ENCODE results near the gene MSX2.

The MSX2 gene

DNA sequence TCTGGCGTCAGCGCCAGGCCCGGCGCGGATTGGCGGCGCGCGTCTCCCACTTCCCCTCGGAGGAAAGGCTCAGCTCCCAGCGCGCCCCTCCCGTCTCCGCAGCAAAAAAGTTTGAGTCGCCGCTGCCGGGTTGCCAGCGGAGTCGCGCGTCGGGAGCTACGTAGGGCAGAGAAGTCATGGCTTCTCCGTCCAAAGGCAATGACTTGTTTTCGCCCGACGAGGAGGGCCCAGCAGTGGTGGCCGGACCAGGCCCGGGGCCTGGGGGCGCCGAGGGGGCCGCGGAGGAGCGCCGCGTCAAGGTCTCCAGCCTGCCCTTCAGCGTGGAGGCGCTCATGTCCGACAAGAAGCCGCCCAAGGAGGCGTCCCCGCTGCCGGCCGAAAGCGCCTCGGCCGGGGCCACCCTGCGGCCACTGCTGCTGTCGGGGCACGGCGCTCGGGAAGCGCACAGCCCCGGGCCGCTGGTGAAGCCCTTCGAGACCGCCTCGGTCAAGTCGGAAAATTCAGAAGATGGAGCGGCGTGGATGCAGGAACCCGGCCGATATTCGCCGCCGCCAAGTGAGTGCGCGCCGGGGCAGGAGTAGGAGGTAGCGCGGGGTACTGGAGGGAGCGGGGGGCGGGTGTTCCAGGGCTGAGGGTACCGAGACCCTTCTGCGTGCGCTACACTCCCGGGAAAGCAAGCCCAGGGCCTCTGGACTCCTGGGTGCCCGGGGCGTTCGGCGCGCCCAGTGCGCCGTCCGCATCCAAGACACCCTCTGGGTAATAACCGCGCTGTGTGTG lies at the start of gene MSX2:
TSS of gene MSX2 (plus strand) at position 99 of the 777 bp plus-strand sequence. CDS start at position 177, 78 bp downstream.
- Mint-ChIP-seq H3K27me3 (peaks cover 64% of the 10 kb centered on the region), H3K4me1 (peaks cover 8% of the 10 kb centered on the region), H3K4me3 (peak within 1 kb of the TSS; percentile 65), H3K9me3 (no peaks in the 10 kb centered on the region), H3K27ac (no peak within 1 kb of the TSS), H3K36me3 (no peaks in the 10 kb centered on the region)

DNA sequence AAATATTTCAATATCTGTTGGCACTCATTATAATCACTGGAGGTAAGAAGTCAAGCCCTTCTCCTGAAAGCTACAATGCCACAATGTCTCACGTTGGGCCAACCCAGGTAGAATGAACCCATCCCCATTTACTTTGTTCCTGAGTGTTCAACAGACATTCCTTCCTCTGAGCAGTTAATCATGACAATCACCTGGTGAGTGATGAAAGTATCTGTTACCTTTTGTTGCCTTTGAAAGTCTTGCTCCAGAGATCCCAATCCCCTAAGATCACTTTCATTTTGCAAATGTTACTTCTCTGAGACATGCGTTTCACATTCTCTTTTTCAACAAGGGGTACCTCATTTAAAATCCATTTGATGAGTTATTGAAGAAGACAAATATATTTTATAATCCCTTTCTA lies 49.3 kb upstream of the MSX2 start:
- Mint-ChIP-seq H3K4me1 (no peaks in the 10 kb centered on the region), H3K9me3 (peaks cover 12% of the 10 kb centered on the region), H3K27me3 (peaks cover 4% of the 10 kb centered on the region), H3K4me3 (no peak overlapping the region), H3K36me3 (no peaks in the 10 kb centered on the region), H3K27ac (no peak overlapping the region)

DNA sequence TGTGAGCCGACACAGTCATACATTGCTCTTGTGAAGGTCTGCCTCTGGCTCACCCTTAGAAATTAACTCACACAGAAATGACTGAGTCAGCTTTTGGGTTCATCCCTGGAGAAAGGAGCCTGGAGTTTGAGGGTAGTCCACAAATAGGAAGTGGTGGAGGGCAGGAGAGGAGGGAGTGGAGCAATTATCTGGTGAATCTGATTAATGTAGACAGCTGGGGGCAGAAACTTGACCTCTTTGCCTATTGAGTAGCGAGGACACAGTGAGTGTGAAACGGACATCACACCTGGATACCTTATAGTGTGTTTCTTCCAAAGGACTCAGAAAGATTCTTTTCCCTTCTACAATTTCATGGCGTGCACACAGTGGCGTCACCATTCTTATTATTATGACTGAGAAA lies 48.5 kb upstream of the MSX2 start:
- no peaks in the 10 kb centered on the region for H3K36me3 Mint-ChIP-seq
- H3K4me3 Mint-ChIP-seq = no peak overlapping the region
- H3K9me3 Mint-ChIP-seq = peaks cover 15% of the 10 kb centered on the region
- H3K27ac Mint-ChIP-seq = no peak overlapping the region
- H3K27me3 Mint-ChIP-seq = peaks cover 4% of the 10 kb centered on the region
- H3K4me1 Mint-ChIP-seq = no peaks in the 10 kb centered on the region

DNA sequence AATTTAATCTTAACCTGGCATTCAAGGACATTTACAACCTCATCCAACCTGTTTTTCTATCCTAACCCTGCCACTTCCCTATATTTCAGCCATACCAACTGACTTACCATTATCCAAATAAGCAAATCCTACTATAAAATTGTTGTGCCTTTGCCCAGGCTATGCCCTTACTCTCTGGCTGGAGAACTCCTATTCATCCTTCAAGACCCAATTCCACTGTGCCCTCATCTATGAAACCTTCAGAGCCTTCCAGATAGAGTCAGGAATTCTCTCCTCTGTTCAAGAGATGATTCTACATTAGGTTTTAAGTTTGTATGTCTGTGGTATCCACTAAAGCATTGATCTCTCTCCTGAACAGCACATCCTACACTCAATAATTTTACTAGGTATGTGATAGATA lies 46.3 kb upstream of the MSX2 start:
- Mint-ChIP-seq H3K9me3 (peaks cover 15% of the 10 kb centered on the region), H3K36me3 (no peaks in the 10 kb centered on the region), H3K4me3 (no peak overlapping the region)

DNA sequence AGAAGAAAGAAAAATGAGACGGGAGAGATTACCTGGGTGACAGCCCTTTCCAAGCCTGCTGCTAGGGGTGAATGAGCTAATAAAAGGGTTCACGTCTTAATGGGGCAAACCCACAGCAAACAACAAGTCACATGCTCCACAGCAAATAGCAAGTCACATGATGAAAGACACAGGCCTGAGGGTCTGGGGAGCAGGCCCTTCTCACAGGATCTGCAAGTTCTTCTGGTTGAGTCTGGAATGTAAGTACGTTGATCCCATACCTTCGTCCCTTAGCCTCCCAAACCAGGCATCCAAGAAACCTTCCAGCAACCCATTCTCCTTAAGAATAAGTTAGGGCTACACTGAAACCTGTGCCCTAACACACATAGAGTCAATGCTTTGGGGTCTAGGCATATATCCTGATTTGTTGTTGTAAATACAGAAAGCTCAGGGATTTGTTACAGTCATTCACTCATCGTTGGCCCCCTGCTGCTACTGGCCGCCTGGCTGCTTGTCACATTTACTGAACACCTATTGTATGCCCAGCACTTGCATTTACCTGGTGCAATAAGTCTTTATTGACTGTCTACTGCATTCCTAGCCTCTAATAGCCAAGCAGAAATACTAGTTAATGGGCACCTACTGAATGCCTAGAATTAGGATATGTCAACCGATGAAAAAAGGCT lies 43.3 kb upstream of the MSX2 start:
- H3K27ac Mint-ChIP-seq = no peak overlapping the region

More for the DNA sequence above, 46.3 kb upstream of the MSX2 start:
- Mint-ChIP-seq H3K27me3 (no peaks in the 10 kb centered on the region), H3K27ac (no peak overlapping the region), H3K4me1 (no peaks in the 10 kb centered on the region)

DNA sequence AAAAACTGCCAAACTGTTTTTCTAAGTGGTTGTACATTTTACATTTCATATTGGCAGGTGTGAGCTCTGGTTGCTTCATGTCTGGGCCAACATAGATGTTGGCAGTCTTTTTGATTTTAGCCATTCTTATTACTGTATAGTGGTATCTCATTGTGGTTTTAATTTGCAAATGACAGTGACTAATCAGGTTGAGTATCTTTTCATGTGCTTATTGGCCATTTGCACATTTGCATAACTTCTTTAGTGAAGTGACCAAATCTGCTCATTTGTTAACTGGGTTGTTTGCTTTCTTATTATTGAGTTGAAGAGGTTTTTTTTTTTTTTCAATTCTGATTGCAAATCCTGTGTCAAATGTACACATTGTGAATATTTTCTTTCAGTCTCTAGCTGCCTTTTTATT lies 36.9 kb upstream of the MSX2 start:
- H3K27me3 Mint-ChIP-seq = peaks cover 33% of the 10 kb centered on the region
- H3K4me1 Mint-ChIP-seq = peaks cover 3% of the 10 kb centered on the region
- H3K4me3 Mint-ChIP-seq = no peak overlapping the region
- no peaks in the 10 kb centered on the region for H3K36me3 Mint-ChIP-seq
- H3K9me3 Mint-ChIP-seq = no peaks in the 10 kb centered on the region
- H3K27ac Mint-ChIP-seq = no peak overlapping the region

More for the DNA sequence above, 43.3 kb upstream of the MSX2 start:
- no peaks in the 10 kb centered on the region for H3K4me1 Mint-ChIP-seq
- peaks cover 10% of the 10 kb centered on the region for H3K9me3 Mint-ChIP-seq
- no peak overlapping the region for H3K4me3 Mint-ChIP-seq
- no peaks in the 10 kb centered on the region for H3K36me3 Mint-ChIP-seq
- H3K27me3 Mint-ChIP-seq = peaks cover 2% of the 10 kb centered on the region

DNA sequence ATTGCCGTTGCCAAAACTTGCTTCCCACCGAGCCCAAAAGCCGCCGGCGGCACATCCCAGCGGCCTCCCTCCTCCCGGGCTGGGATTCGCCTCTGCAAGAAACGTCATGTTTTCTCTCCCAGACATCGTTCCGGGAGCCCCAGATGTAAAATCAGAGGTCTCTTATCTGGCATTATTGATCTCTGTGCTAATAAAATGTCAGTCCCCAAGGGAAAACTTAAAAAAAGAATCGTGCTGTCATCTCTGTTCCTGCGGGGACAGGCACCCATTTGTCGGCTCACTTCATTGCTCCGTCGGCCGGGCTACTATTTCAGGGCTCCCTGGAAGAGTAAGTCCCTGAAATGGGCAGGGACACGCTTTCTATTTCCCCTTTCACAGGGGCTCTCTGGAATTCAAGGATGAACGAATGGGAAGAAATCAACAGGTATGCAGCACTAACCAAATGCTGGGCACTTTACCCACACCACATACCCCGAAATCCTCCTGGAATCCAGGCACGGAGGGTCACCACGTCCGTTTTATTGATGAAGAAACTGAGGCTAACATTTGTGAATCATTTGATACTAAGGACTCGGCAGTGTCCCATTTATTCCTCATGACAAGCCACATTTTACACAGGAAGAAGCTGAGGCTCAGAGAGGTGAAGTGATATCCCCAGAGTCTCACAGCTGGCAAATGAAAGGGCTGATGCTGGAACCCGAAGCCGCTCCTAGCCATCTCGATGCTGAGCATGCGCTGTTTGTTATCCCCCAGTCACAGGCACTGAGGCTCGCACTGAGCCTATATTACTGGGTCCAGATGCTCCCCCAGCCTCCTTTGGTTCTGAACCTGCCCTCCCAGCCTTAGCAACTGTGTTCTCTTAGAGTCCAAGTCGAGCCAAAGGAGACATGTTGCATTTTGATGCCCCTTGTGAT lies 35.7 kb upstream of the MSX2 start:
- no peak overlapping the region for H3K27ac Mint-ChIP-seq
- no peaks in the 10 kb centered on the region for H3K36me3 Mint-ChIP-seq
- H3K4me3 Mint-ChIP-seq = no peak overlapping the region
- peaks cover 8% of the 10 kb centered on the region for H3K4me1 Mint-ChIP-seq
- peaks cover 37% of the 10 kb centered on the region for H3K27me3 Mint-ChIP-seq
- H3K9me3 Mint-ChIP-seq = no peaks in the 10 kb centered on the region

DNA sequence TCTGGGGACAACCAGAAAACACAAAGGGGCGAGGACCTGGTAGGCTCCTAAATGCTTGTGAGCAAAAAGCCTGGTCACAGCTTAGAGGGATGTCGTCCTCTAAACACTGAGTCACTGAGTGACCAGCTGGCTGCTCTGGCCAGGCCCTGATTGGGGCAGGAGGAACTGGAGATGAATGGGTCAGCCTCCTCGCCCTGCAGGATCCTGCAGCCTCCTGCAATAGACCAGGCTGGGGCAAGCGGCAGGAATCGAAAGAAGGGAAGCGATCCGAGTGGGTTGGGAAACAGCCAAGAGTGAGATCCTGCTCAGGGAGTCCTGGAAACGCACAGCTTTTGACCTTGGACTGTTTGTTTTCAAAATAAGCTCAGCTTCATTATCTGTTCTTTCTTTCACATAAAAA lies 34.1 kb upstream of the MSX2 start:
- no peak overlapping the region for H3K27ac Mint-ChIP-seq
- H3K4me3 Mint-ChIP-seq = no peak overlapping the region
- H3K27me3 Mint-ChIP-seq = peaks cover 43% of the 10 kb centered on the region
- no peaks in the 10 kb centered on the region for H3K36me3 Mint-ChIP-seq
- no peaks in the 10 kb centered on the region for H3K9me3 Mint-ChIP-seq
- H3K4me1 Mint-ChIP-seq = peaks cover 8% of the 10 kb centered on the region

DNA sequence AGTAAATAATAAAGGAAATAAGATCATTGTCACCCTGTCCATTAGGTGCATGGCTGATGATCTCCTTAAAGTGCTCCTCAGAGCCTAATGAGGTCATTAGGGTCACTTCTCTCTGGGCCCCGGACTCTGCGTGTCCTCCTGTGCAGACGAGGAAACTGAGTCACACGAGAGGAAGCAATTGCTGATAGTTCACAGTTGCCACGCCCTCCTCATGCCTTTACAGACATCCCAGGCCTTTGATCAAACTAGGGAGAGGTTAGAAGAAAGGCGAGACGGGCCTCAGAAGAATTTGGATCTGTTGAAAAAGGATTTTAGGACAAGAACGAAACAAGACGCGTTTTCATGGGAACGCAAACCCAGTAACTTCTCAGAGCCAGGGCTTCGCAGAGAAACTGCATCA lies 32.0 kb upstream of the MSX2 start:
- Mint-ChIP-seq H3K36me3 (no peaks in the 10 kb centered on the region), H3K4me3 (no peak overlapping the region), H3K9me3 (no peaks in the 10 kb centered on the region), H3K27ac (no peak overlapping the region), H3K27me3 (peaks cover 43% of the 10 kb centered on the region), H3K4me1 (peaks cover 8% of the 10 kb centered on the region)

DNA sequence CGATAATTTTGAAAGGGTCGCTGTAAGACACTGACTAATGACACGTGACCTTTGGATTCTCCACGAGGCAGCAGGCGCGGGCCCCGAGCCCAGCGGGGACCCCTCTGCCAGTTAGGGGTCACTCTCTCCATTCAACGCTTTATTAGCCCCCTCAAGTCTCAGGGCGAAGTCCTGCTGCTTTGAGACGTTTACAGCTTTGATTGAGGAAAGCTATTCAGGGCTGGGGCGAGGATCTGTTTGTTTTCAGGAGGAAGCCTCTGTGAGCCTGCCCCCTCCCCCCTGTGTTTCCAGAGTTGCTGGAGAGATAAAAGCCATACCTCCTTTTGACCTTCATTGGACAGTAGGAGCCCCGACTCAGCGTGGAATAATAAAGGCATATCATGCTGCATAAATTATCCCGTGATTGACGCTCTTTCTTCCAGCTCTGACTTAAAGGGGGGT lies 31.4 kb upstream of the MSX2 start:
- H3K27me3 Mint-ChIP-seq = peaks cover 38% of the 10 kb centered on the region
- no peaks in the 10 kb centered on the region for H3K36me3 Mint-ChIP-seq
- no peak overlapping the region for H3K4me3 Mint-ChIP-seq
- peaks cover 8% of the 10 kb centered on the region for H3K4me1 Mint-ChIP-seq
- no peaks in the 10 kb centered on the region for H3K9me3 Mint-ChIP-seq
- no peak overlapping the region for H3K27ac Mint-ChIP-seq

DNA sequence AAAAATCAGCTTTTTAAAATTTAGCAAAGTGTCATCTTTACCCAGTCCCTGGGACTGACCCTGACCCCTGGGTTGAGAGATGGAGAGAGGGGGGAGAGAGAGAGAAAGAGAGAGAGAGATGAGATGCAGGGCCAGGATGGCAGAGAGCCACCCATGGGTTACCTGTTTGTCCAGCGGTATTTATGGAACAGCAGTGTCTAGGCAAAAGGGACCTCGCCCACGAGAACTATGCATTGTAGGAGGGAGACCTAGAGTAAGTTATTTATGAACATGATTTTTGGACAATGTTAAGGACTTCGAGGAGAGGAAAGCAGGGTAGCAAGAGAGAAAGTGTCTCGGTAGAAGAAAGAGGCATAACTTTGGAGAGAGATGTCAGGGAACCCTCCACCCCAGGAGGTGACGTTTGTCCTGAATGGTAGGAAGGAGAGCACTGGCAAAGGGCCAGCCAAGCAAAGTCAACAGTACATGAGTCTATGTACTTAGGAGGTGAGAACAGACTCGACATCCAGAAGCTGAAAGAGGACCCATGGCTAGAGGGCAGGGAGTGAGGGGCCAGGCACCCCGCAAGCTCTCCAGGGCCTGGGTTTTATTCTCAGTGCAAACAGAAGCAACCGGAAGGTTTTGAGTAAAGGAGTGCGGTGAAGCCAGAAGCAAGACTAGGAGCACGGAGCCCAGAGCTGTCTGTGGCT lies 30.5 kb upstream of the MSX2 start:
- Mint-ChIP-seq H3K27me3 (peaks cover 31% of the 10 kb centered on the region), H3K4me1 (peaks cover 8% of the 10 kb centered on the region), H3K27ac (no peak overlapping the region), H3K36me3 (no peaks in the 10 kb centered on the region), H3K4me3 (no peak overlapping the region), H3K9me3 (no peaks in the 10 kb centered on the region)

DNA sequence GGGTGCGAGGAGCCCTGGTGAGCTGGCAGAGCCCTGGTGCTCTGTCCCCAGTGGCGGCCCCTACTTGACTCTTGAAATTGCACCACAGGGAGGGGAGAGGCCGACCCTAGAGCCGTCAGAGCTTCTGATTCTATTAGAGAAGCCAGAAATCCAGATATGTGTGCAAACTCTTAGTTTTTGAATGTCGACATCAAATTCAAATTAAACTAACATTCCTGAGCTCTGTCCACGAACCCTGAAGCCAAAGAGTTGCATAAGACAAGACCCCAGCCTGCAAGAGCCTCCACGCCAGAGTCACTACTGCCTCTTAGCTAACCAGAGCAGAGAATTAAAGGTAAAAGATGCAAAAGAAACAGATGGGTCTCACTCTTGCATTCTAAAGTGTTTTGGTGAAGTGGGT lies 29.8 kb upstream of the MSX2 start:
- peaks cover 8% of the 10 kb centered on the region for H3K4me1 Mint-ChIP-seq
- no peak overlapping the region for H3K4me3 Mint-ChIP-seq
- H3K36me3 Mint-ChIP-seq = no peaks in the 10 kb centered on the region
- no peak overlapping the region for H3K27ac Mint-ChIP-seq
- H3K9me3 Mint-ChIP-seq = no peaks in the 10 kb centered on the region
- H3K27me3 Mint-ChIP-seq = peaks cover 32% of the 10 kb centered on the region

DNA sequence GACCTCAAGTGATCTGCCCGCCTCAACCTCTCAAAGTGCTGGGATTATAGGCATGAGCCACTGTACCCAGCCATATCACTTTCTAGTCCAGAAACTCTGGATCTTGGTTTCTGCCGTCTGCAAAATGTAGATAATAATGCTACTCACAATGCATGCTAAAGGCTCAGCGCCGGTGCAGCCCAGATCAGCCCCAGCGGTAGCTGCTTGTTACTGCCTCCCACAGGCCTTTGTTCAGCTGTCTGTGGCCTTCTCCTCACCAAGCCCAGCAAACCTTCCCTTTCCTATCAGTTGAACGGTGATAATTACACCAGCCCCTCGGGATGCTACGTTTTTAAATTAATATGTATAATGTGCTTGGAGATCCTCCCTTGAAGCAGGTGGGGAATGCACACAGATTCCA lies 26.2 kb upstream of the MSX2 start:
- H3K4me1 Mint-ChIP-seq = no peaks in the 10 kb centered on the region
- no peaks in the 10 kb centered on the region for H3K9me3 Mint-ChIP-seq
- no peak overlapping the region for H3K27ac Mint-ChIP-seq

DNA sequence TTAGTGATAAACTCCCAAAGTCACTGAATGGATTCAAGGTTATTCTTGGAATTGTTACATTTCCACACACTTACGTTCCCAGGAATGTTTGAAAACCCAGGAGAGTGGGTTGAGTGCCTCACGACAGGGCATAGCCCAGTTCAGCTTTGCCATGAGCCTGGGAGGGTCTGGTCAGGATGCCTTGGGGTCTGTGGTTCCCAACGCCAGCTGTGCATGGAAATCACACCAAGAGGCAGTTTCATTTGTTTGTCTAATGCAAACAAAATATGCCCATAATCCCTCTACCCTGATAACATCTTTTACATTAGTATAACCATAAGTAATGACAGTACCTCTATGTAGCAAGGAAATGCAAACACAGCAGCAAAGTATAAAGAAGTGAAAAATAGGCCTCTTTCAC lies 25.3 kb upstream of the MSX2 start:
- Mint-ChIP-seq H3K36me3 (no peaks in the 10 kb centered on the region), H3K27ac (no peak overlapping the region), H3K27me3 (peaks cover 14% of the 10 kb centered on the region), H3K4me1 (no peaks in the 10 kb centered on the region), H3K4me3 (no peak overlapping the region), H3K9me3 (no peaks in the 10 kb centered on the region)

More for the DNA sequence above, 26.2 kb upstream of the MSX2 start:
- no peaks in the 10 kb centered on the region for H3K36me3 Mint-ChIP-seq
- no peak overlapping the region for H3K4me3 Mint-ChIP-seq
- peaks cover 20% of the 10 kb centered on the region for H3K27me3 Mint-ChIP-seq

DNA sequence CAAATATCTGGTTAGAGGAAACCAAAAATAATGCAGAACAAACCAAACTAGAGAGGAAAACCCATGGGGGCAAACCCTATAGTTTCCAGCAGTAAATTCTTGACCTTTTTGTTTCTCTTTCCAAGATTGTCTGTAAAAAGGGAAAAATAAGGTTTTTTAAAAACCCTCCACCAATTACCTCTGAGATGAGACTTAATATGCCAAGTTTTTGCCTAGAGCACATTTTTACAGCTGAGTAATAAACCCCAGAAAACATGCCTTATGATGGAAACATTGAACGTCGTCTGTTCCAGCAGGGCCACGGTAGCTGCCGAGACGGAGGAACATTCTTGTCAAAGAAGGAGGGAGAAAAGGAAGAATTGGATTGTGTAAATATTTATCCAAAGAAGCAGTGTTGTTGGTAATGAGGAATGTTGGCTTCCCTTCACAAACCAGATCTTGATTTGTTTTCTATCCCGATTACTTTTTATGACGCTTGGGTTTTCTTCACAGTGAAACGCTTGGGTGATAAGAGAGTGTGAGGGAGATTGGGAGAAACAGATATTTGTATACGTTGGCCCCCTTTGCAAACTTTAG lies 17.3 kb upstream of the MSX2 start:
- Mint-ChIP-seq H3K9me3 (no peaks in the 10 kb centered on the region), H3K36me3 (no peaks in the 10 kb centered on the region), H3K27me3 (peaks cover 5% of the 10 kb centered on the region), H3K27ac (no peak overlapping the region), H3K4me1 (no peaks in the 10 kb centered on the region), H3K4me3 (no peak overlapping the region)

Data from activated naive CD4-positive, alpha-beta T cell treated with anti-CD3 and anti-CD28 coated beads, Interleukin-2, amount 50 U/mL, for 24 hours (primary cell).